GM21515 (cell line): Measurements from ENCODE around the gene DPP6.
A peak's percentile ranks its signal among the peaks of the same experiment; 100 is the strongest.

ENCODE experiments used
- ATAC-seq: cut with Tn5 transposase; IDR thresholded peaks from one replicate; pipeline ENCODE4 v1.9.1; 2021; ENCODE audit not compliant: unreplicated experiment

Gene DPP6

GRCh38 chr7:154898973-154899855 is 847.0 kb downstream of the DPP6 start:
- no peak for ATAC-seq

- ATAC-seq = no peak
Measured at GRCh38 chr7:154899862-154900261, 847.7 kb downstream of the DPP6 start.

DNA sequence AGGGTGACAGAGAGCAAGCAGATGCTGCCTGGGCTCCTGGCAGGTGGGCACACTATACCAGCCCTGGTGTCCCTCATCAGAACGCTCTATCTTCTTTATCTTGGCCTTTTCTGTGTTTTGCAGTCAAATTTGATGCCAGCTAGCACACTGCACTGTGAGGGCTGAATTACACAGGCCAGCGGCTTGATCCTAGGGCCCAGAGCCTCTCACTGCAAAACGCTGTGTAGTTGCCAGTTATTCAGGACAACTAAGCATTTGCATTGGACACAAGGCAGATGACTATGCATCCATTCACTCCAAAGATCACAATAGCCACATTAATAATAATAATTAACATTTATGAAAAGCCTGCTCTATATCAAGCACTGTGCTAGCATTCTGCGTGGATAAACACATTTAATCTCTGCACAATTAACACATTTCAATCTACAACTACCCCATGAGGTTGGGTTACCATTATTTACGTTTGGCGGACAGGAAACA is 850.4 kb downstream of the DPP6 start:
- no peak for ATAC-seq

GRCh38 chr7:154903083-154903731 is 851.0 kb downstream of the DPP6 start:
- ATAC-seq = no peak

- ATAC-seq = no peak
Measured at GRCh38 chr7:154905146-154905545, 852.9 kb downstream of the DPP6 start.

DNA sequence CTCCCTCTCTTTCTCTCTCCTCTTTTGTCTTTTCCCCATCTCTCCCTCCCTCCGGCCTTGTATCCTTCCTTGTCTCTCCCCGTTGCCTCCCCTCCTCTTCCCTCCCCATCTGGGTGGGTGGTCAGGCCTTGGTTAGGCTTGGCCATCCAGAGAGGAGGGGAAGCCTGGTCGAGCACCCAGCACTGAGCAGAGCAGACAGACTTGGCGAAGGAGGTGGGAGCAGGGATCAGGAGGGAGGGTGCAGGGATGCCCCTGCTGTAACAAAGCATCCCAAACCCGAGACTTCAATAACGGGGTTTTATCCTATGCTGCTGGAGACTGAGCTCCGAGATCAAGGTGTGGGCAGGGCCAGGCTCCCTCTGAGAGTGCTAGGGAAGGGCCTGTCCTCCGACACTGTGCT is 853.4 kb downstream of the DPP6 start:
- ATAC-seq = no peak

GRCh38 chr7:154906201-154906600 is 854.0 kb downstream of the DPP6 start:
- ATAC-seq = no peak

DNA sequence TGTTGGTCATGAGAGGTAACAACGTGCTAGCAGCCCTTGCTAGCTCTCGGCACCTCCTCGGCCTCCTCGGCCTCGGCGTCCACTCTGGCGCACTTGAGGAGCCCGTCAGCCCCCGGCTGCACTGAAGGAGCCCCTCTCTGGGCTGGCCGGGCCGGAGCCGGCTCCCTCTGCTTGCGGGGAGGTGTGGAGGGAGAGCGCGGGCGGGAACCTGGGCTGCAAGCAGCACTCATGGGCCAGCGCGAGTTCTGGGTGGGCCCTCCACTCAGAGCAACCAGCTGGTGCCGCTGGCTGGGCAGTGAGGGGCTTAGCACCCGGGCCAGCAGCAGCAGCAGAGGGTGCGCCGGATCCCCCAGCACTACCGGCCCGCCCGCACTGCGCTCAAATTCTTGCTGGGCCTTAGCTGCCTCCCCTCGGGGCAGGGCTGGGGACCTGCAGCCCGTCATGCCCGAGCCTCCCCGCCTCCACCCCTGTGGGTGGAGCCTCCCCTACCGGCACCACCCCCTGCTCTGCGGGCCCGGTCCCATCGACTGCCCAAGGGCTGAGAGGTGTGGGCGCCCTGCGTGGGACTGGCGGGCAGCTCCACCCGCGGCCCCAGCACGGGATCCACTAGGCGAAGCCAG is 854.6 kb downstream of the DPP6 start:
- ATAC-seq = no peak

DNA sequence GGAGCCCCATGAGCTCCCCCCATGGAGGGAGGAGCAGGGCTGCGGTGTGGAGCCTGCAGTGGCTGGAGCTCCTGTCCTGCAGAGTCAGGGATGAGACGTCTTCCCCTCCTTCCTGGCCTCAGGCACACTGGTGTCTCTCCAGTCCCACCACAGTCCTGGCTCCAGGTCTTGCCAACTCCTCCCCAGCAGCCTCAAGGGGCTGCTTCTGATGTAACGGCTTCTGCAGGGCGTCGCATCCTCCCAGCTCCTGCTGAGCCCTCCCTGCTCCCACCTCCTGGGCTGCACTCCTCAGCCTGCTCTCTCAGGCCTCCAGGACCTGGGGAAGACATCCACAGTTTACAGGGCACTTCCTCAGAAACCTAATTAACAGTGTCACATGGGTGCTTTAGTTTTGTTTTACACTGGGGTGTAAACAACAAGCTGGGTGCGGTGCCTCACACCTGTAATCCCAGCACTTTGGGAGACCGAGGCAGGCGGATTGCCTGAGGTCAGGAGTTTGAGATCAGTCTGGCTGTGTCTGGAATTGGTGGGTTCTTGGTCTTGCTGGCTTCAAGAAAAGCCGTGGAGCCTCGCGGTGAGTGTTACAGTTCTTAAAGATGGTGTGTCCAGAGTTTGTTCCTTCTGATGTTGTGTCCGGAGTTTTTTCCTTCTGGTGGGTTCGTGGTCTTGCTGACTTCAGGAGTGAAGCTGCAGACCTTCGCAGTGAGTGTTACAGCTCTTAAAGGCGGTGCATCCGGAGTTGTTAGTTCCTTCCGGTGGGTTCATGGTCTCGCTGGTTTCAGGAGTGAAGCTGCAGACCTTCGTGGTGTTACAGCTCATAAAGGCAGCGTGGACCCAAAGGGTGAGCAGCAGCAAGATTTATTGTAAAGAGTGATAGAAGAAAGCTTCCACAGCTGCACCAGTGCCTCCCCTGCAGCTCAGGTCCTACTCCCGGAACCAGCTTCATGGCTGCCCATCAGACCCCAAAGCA is 855.7 kb downstream of the DPP6 start:
- no peak for ATAC-seq

DNA sequence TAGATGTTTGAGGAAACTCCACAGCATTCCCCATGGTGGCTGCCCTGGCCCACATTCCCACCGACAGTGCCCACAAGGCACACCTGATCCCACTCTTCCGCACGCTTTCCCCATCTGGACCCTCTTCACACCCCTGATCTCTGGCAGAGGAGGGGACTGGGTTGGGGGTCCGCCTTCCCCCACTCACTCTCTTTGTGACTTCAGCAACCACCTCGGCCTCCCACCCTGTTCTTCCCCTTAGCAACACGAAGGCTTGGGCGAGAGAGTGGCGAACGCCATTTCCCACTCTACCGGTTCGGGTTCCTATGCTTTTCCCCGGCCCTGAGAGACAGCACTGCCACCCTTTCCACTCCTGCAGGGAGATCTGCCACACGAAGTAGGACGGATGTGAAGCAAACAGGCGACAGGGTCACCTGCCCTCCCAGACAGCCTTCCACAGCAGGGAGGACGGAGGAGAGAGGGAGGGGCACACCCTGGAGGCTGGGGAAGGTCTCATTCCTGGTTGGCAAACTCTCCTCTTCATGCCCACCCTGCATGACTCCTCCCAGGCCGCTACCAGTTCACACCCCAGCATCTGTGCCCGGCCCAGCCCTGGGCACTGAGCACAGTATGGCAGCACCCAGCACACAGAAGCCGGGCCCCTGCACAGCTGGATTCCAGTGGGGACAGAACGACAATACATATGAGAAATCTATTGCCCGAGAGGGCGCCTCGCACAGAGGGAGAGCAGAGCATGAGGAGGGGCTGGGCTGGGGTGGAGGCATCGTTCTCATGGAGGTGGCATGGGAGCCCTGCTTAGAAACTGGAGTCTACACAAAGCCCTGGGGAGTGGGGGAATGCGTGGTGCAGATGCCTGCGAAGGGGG is 857.3 kb downstream of the DPP6 start:
- ATAC-seq = no peak

GRCh38 chr7:154910125-154910524 is 857.9 kb downstream of the DPP6 start:
- no peak for ATAC-seq

GRCh38 chr7:154910977-154911376 is 858.8 kb downstream of the DPP6 start:
- no peak for ATAC-seq

DNA sequence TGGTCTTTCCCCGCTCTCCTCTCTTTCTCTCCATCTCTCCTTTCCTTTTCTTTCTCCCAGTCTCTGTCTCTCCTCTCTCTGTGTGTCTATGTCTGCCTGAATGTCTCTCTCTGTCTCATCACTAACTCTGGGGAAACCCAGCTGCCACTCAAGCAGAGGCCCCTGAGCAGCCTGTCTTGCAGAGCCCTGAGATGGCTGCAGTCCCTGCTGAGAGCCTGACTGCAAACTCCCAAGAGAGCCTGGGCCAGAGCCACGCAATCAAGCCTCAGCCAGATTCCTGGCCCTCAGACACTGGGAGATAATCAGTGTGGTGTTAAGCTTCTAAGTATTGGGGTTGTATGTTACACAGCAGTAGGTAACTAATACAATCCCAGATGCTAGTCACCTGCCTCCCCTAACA is 859.2 kb downstream of the DPP6 start:
- ATAC-seq = no peak

DNA sequence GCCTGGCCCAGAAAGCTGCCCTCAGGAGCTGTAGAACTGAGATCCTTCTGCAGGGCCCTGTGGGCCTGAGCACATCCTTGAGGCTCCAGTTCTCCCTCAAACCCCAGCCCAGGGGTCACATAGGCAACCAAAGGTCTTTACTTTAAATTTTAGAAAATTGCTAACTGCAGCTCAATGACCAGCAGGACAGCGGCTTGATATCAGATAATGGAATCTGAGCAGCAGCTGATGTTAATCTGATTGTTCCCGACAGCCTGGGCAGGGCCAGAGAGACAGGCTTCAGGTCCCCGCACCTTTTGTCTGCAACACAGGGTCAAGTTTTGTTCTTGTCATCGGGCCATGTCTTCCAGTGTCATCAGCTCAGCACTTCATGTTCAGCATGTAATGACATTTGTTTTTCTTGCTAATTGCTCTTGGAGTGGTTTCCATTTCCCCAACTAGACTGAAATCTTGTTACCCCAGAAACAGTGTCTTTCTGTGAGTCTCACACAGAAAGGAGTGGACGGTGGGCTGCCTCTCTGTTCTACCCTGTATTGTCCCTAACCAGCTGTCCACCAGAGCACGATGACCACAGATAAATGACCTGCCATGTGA is 859.8 kb downstream of the DPP6 start:
- ATAC-seq = no peak

- ATAC-seq = no peak
Measured at GRCh38 chr7:154912871-154913637, 860.9 kb downstream of the DPP6 start.

DNA sequence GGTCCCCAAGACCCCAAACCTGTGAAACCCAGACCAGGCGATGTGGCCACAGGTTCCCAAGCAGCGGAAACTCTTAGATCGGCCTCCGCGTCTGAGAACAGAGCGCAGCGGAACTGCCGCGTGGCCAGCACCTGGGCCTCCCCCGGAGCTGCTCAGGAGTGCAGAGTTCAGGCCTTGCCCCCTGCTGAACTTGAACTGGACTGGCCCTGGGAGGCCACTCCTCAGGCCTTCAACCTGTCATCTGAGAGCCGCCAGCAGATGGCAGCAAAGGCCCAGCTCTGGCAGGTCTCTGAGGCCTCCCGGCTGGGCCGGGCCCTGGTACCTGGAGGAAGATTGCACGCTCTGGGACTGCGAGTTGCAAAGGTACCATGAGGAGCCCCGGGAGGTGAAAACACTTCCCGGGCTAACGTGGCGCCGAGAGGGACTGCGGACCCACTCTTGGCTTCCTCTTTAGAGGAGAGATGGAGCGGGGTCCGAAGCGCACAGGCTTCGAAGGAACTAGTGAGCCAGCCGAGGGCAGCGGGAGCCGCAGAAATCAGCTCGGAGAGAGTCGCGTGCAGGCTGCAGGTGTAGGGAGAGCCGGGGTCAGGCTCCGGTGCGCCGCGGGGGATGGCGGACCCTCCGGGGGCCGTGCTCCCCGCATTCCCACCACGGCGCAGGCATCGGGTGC is 861.6 kb downstream of the DPP6 start:
- ATAC-seq = peak; percentile 97

DNA sequence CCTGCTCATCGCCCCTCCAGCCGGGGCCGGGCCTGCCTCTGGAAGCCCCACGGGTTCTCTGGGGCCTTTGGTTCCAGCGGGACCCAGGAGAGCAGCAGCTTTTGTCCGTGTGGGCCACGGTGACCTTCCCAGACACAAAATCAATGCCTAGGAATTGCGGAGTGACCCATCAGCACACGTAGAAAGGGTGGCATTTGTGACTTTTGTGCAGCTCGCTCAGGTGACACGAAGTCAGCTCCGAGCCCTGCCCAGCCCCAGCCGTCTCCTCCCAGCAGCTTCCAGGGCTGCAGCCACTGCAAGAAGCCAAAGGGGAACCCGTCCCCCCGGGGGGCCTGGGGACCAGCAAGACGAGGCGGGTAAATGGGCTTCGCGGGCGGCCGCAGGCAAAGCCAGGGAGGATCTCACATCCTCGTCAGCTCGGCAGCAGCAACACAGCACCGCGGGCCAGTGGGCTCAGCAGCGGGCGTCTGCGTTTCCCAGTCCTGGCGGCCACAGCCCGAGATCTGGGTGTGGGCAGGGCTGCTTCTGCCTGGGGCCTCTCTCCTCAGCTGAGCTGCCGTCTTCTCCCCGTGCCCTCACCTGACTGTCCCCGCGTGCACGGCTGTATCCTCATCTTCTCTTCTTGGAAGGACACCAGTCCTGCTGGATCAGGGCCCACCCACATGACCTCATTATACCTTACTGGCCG is 862.3 kb downstream of the DPP6 start:
- ATAC-seq = no peak

- ATAC-seq = no peak
Measured at GRCh38 chr7:154914996-154915380, 862.8 kb downstream of the DPP6 start.
